Gastrocnemius medialis (tissue), 4 donors: ENCODE measurements around the gene MRPL4. TPM values are rescaled to one million over a fixed set of nuclear protein-coding genes. Genes with fewer than 3 reads are reported as not detected.

Experiments
- ATAC-seq, 2 donors: fragments of 150-250 bp; one replicate each; pipeline ENCODE4 v1.9.1; 2016
- DNase-seq, 2 donors: peaks; one replicate each; pipeline ENCODE4 v3.0.0-alpha.2; 2019
- H3K27ac ChIP-seq, 4 donors: fragments of 200-600 bp; sonication (generic); 1 replicate in 1 of 4; 2 replicates in 3 of 4; pipeline ENCODE4 v1.5.1; 2016 to 2018; ENCODE audit warnings: mild to moderate bottlenecking in 2 of 4, moderate library complexity in 1 of 4
- H3K27me3 ChIP-seq, 3 donors: fragments of 200-600 bp; sonication (generic) in 2 of 3; 1 replicate in 1 of 3; 2 replicates in 2 of 3; pipeline versions ENCODE4 v1.5.1 to v1.6.0; 2016 to 2019; ENCODE audit warnings: mild to moderate bottlenecking in 1 of 3, moderate library complexity in 1 of 3
- H3K36me3 ChIP-seq, 2 donors: fragments of 200-600 bp; sonication (generic) in 1 of 2; one replicate each; pipeline ENCODE4 v1.5.1; 2017 to 2018
- H3K4me1 ChIP-seq, 2 donors: fragments of 200-600 bp; sonication (generic) in 1 of 2; one replicate each; pipeline ENCODE4 v1.5.1; 2016 to 2017; ENCODE audit warnings: mild to moderate bottlenecking in 2 of 2
- H3K4me3 ChIP-seq, 4 donors: fragments of 200-600 bp; sonication (generic) in 3 of 4; 1 replicate in 1 of 4; 2 replicates in 3 of 4; pipeline ENCODE4 v1.5.1; 2016 to 2019; ENCODE audit warnings: mild to moderate bottlenecking in 2 of 4
- H3K9me3 ChIP-seq, 3 donors: fragments of 200-600 bp; sonication (generic) in 2 of 3; 1 replicate in 1 of 3; 2 replicates in 2 of 3; pipeline ENCODE4 v1.5.1; 2016 to 2019
- POLR2A ChIP-seq, 2 donors: fragments of 450-650 bp; IDR thresholded peaks; one replicate each; pipeline ENCODE4 v1.6.1; 2017; ENCODE audit warnings: antibody characterized with exemption in 2 of 2, mild to moderate bottlenecking in 2 of 2, moderate library complexity in 2 of 2
- in situ Hi-C, 4 donors: fragments of 200-750 bp; cut with MboI; loops; one replicate each; pipeline versions ENCODE4 v1.15.0 to v1.8.0; 2017; ENCODE audit warnings: low sequenced_read_pairs in 4 of 4
- intact Hi-C: fragments of 100-400 bp; cut with DNase I; formaldehyde crosslinking; loops from one replicate; pipeline ENCODE4 v1.15.1; 2023; ENCODE audit warnings: low total_unique reads
- total RNA-seq, 4 donors: library from RNA; depleted of rRNA; stranded (reverse); fragments of >200 nt; gene quantifications; one replicate each; pipeline versions ENCODE4 v1.1.0 to v1.2.3, GENCODE V29; 2016
- TF ChIP-seq, protein P1 (sequence below), 5 experiments: fragments of 450-650 bp in 3 of 5; fragments of 200-600 bp in 2 of 5; sonication (generic) in 2 of 5; IDR thresholded peaks in 4 of 5; conservative IDR thresholded peaks in 1 of 5; 1 replicate in 4 of 5; 2 replicates in 1 of 5; pipeline ENCODE4 v1.5.1; 2016 to 2019; ENCODE audit warnings: antibody characterized with exemption in 5 of 5, mild to moderate bottlenecking in 3 of 5, moderate library complexity in 3 of 5

MRPL4 gene
- total RNA-seq, 4 donors from 2014 or later = 68.3 to 112 (median 84.4) TPM

DNA sequence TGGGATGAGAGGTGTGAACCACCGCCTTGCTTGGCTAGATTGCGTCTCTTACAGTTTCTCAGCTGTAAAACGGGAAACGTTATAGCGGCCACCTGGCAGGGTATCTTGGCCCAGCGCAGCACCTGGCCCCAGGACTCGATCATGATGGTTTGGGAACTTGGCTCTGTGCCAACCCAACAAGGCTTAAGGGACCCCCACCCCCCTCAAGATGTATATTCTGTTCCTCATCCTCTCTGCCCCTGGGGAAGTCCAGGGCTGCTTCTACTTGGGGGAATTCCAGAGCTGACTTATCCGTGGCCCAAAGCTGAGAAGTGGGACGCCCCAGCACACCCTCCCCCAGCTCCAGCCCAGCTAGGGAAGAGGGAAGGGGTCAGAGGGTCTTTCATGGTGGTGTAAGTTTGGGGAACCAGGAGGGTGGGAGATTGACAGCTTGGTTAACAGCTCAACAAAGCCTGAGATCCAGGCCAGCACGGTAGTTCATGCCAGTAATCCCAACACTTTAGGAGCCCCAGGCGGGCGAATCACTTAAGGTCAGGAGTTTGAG is 19.6 kb downstream of the MRPL4 start:
- Histone ChIP-seq H3K27me3 (peaks cover 7 to 24% (median 18%) of the 10 kb centered on the region in 3 donors), H3K4me1 (peaks cover 5 to 21% of the 10 kb centered on the region in 2 donors), H3K4me3 (peak overlapping the region; percentile 49 to 60 (median 56)), H3K9me3 (no peaks in the 10 kb centered on the region), H3K36me3 (no peaks in the 10 kb centered on the region), H3K27ac (peak overlapping the region; percentile 75 to 84 (median 78))
- intact Hi-C loops (loop anchor here (5.0 kb wide), 1 partner anchor 61 kb away; the partner anchor contains the start of gene RAVER1), in situ Hi-C loops (no loop called here)
- no peak for DNase-seq
- TF ChIP-seq, protein P1, sequence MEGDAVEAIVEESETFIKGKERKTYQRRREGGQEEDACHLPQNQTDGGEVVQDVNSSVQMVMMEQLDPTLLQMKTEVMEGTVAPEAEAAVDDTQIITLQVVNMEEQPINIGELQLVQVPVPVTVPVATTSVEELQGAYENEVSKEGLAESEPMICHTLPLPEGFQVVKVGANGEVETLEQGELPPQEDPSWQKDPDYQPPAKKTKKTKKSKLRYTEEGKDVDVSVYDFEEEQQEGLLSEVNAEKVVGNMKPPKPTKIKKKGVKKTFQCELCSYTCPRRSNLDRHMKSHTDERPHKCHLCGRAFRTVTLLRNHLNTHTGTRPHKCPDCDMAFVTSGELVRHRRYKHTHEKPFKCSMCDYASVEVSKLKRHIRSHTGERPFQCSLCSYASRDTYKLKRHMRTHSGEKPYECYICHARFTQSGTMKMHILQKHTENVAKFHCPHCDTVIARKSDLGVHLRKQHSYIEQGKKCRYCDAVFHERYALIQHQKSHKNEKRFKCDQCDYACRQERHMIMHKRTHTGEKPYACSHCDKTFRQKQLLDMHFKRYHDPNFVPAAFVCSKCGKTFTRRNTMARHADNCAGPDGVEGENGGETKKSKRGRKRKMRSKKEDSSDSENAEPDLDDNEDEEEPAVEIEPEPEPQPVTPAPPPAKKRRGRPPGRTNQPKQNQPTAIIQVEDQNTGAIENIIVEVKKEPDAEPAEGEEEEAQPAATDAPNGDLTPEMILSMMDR (IDR thresholded peaks at IDR 0.05 in 4 of 5, conservative IDR thresholded peaks at IDR 0.05 in 1 of 5) = no peak
- TF ChIP-seq POLR2A (IDR thresholded peaks at IDR 0.05) = no peak
- peak in 1 of 2 donors; percentile 4 for ATAC-seq

DNA sequence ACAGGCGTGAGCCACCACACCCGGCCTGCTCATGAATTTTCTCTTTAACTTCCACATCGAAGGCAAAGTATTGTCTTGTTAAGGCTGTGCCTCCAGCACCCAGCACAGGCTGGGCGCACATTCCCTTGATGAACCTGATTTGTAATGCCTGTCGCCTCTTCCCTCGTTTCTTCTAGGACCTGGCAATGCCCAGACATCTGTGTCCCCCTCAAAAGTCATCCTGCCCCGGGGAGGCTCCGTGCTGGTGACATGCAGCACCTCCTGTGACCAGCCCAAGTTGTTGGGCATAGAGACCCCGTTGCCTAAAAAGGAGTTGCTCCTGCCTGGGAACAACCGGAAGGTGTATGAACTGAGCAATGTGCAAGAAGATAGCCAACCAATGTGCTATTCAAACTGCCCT is 22.6 kb downstream of the MRPL4 start:
- H3K4me3 ChIP-seq = no peak overlapping the region
- H3K4me1 ChIP-seq = peaks cover 5 to 20% of the 10 kb centered on the region in 2 donors
- no peak overlapping the region for H3K27ac ChIP-seq
- in situ Hi-C loops (no loop called here), intact Hi-C loops (loop anchor here (5.0 kb wide), 1 partner anchor 58 kb away; the partner anchor contains the start of gene RAVER1)
- H3K27me3 ChIP-seq = peaks cover 6 to 17% (median 16%) of the 10 kb centered on the region in 3 donors
- DNase-seq = no peak
- no peaks in the 10 kb centered on the region for H3K36me3 ChIP-seq
- no peak for TF ChIP-seq POLR2A (IDR thresholded peaks at IDR 0.05)
- TF ChIP-seq, protein P1 (IDR thresholded peaks at IDR 0.05 in 4 of 5, conservative IDR thresholded peaks at IDR 0.05 in 1 of 5) = no peak
- H3K9me3 ChIP-seq = no peaks in the 10 kb centered on the region
- ATAC-seq = no peak

DNA sequence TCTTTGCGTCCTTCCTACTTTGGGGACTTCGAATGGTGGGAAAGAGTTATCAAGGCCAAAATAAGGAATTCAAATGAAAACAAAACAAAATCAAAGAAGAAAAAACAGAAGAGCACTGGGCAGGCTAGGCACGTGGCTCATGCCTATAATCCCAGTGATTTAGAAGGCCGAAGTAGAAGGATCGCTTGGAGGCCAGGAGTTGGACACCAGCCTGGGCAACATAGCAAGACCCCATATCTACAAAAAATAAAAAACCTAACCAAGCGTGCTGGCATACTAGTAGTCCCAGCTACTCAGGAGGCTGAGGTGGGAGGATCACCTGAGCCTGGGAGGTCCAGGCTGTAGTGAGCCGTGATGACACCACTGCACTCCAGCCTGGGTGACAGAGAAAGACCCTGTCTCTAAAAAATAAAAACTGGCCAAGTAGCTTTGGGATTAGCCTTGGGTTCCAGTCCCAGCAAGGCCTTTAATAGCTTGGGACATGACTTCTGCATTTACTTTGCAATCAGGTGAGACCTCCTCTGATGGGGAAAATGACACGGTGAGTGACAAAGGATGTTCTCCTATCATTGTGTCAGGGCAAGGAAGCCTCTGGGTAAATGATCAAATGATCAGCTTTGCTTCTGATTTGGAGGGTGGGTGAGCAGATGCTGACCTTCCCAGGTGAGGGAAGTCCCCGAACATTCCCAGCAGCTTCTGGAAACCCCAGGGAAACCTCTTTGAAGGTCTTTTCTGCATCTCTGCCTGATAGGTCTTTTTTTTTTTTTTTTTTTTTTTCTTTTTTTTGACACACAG is 26.0 kb downstream of the MRPL4 start:
- no peak for ATAC-seq
- H3K4me3 ChIP-seq = no peak overlapping the region
- no peaks in the 10 kb centered on the region for H3K4me1 ChIP-seq
- no peaks in the 10 kb centered on the region for H3K36me3 ChIP-seq
- no peaks in the 10 kb centered on the region for H3K9me3 ChIP-seq
- H3K27ac ChIP-seq = no peak overlapping the region
- no peak for DNase-seq
- in situ Hi-C loops (no loop called here), intact Hi-C loops (no loop called here)
- H3K27me3 ChIP-seq = no peaks in the 10 kb centered on the region
- TF ChIP-seq, protein P1 (IDR thresholded peaks at IDR 0.05 in 4 of 5, conservative IDR thresholded peaks at IDR 0.05 in 1 of 5) = no peak
- TF ChIP-seq POLR2A (IDR thresholded peaks at IDR 0.05) = no peak

DNA sequence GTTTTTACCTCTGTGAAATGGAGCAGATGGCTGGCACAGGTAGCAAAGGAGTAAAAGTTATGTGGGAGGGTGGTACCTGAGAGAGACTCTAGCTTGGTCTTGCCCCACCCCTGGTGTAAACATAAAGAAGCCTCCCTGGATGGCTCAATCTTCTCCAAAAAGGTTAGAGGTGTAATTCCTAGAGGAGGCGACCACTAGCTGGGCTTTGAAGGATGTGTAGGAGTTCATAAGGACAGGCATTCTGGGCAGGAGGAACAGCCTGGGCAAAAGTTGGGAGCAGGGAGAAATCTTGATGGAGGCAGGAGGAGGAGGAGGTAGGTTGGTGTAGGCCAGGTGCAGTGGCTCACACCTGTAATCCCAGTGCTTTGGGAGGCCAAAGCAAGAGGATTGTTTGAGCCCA is 26.9 kb downstream of the MRPL4 start:
- TF ChIP-seq, protein P1 (IDR thresholded peaks at IDR 0.05 in 4 of 5, conservative IDR thresholded peaks at IDR 0.05 in 1 of 5) = no peak
- no peak for TF ChIP-seq POLR2A (IDR thresholded peaks at IDR 0.05)
- in situ Hi-C loops = no loop called here
- intact Hi-C loops = no loop called here
- Histone ChIP-seq H3K4me3 (no peak overlapping the region), H3K27ac (no peak overlapping the region), H3K27me3 (no peaks in the 10 kb centered on the region), H3K36me3 (peaks cover 0 to 3% of the 10 kb centered on the region in 2 donors), H3K4me1 (no peaks in the 10 kb centered on the region), H3K9me3 (no peaks in the 10 kb centered on the region)
- ATAC-seq (no peak), DNase-seq (no peak)
